ENCODE measurements around the gene MR1. TPM values are rescaled to one million over a fixed set of nuclear protein-coding genes. Genes with fewer than 3 reads are reported as not detected.
"Not testable (repeated sequence)": the region's sequence is repeated elsewhere in the genome, so short reads cannot be mapped to it uniquely, and the experiment has no call there.

The MR1 gene
- total RNA-seq, 2 experiments from 2014 or later: 37.4 to 38.7 TPM

- H3K36me3 Mint-ChIP-seq (ENCODE audit: low read depth): peaks cover 47% of the 10 kb centered on the region
- no peak overlapping the region for H3K4me3 Mint-ChIP-seq
- peaks cover 18% of the 10 kb centered on the region for H3K4me1 Mint-ChIP-seq
- ChIA-PET CTCF (no interaction called here), POLR2A (no interaction called here)
- no peak overlapping the region for H3K27ac Mint-ChIP-seq
- DNase-seq: no peak
- peaks cover 12% of the 10 kb centered on the region for H3K9me3 Mint-ChIP-seq
- H3K27me3 Mint-ChIP-seq: no peaks in the 10 kb centered on the region
These were observed 26.3 kb downstream of the MR1 start for GRCh38 chr1:181060066-181060465.

- H3K27me3 Mint-ChIP-seq, H3K27ac Mint-ChIP-seq, POLR2A ChIA-PET, DNase-seq, H3K4me3 Mint-ChIP-seq: not testable (repeated sequence)
- CTCF ChIA-PET: interaction anchor here (1.3 kb wide), 1 partner anchor 23 kb away, joined by 3 read pairs; no protein-coding TSS in a partner anchor
- Mint-ChIP-seq H3K9me3 (peaks cover 12% of the 10 kb centered on the region), H3K4me1 (peaks cover 18% of the 10 kb centered on the region), H3K36me3 (ENCODE audit: low read depth) (peaks cover 38% of the 10 kb centered on the region)
These were observed 27.2 kb downstream of the MR1 start for GRCh38 chr1:181060947-181061346.

- H3K27me3 Mint-ChIP-seq: no peaks in the 10 kb centered on the region
- peaks cover 18% of the 10 kb centered on the region for H3K4me1 Mint-ChIP-seq
- H3K4me3 Mint-ChIP-seq: no peak overlapping the region
- peak overlapping the region; percentile 89 for H3K27ac Mint-ChIP-seq
- no peak for DNase-seq
- CTCF ChIA-PET: interaction anchor here (0.5 to 1.3 kb wide), 3 partner anchors 17 to 1983 kb away, joined by 3 to 5 read pairs (median 3); no protein-coding TSS in a partner anchor
- peaks cover 12% of the 10 kb centered on the region for H3K9me3 Mint-ChIP-seq
- POLR2A ChIA-PET: no interaction called here
- H3K36me3 Mint-ChIP-seq (ENCODE audit: low read depth): peaks cover 37% of the 10 kb centered on the region
These were observed 27.7 kb downstream of the MR1 start for GRCh38 chr1:181061487-181061886.

- Mint-ChIP-seq H3K4me3 (peak overlapping the region; percentile 17), H3K27ac (peak overlapping the region; percentile 89), H3K36me3 (ENCODE audit: low read depth) (peaks cover 33% of the 10 kb centered on the region), H3K4me1 (peaks cover 18% of the 10 kb centered on the region), H3K9me3 (peaks cover 12% of the 10 kb centered on the region), H3K27me3 (no peaks in the 10 kb centered on the region)
- CTCF ChIA-PET: interaction anchor here (0.5 to 1.3 kb wide), 8 partner anchors 11 to 1983 kb away, joined by 3 to 5 read pairs (median 3); partner anchors contain the start of gene MR1
- DNase-seq: no peak
- POLR2A ChIA-PET: no interaction called here
These were observed 28.4 kb downstream of the MR1 start for GRCh38 chr1:181061891-181062835.

- Mint-ChIP-seq H3K4me3 (peak overlapping the region; percentile 17), H3K4me1 (peaks cover 18% of the 10 kb centered on the region), H3K36me3 (ENCODE audit: low read depth) (peaks cover 30% of the 10 kb centered on the region), H3K27me3 (no peaks in the 10 kb centered on the region), H3K9me3 (peaks cover 12% of the 10 kb centered on the region), H3K27ac (peak overlapping the region; percentile 89)
- ChIA-PET CTCF (interaction anchor here (0.6 to 1.2 kb wide), 7 partner anchors 10 to 854 kb away, joined by 3 to 5 read pairs (median 3); partner anchors contain the start of gene MR1), POLR2A (no interaction called here)
- peak; percentile 32 for DNase-seq
These were observed 29.1 kb downstream of the MR1 start for GRCh38 chr1:181062836-181063428.

GRCh38 chr1:181064011-181064623 lies 30.3 kb downstream of the MR1 start:
- ChIA-PET CTCF (interaction anchor here (0.6 to 1.0 kb wide), 3 partner anchors 11 to 517 kb away, joined by 3 to 4 read pairs (median 3); no protein-coding TSS in a partner anchor), POLR2A (no interaction called here)
- no peak overlapping the region for H3K4me3 Mint-ChIP-seq
- H3K36me3 Mint-ChIP-seq (ENCODE audit: low read depth): peaks cover 20% of the 10 kb centered on the region
- no peak for DNase-seq
- H3K27ac Mint-ChIP-seq: no peak overlapping the region
- peaks cover 18% of the 10 kb centered on the region for H3K4me1 Mint-ChIP-seq
- peaks cover 11% of the 10 kb centered on the region for H3K9me3 Mint-ChIP-seq
- H3K27me3 Mint-ChIP-seq: peaks cover 2% of the 10 kb centered on the region

GRCh38 chr1:181064702-181065101 lies 30.9 kb downstream of the MR1 start:
- POLR2A ChIA-PET: no interaction called here
- CTCF ChIA-PET: interaction anchor here (1.0 kb wide), 1 partner anchor 11 kb away, joined by 4 read pairs; no protein-coding TSS in a partner anchor
- no peak for DNase-seq
- Mint-ChIP-seq H3K9me3 (peaks cover 6% of the 10 kb centered on the region), H3K4me1 (peaks cover 18% of the 10 kb centered on the region), H3K27ac (no peak overlapping the region), H3K36me3 (ENCODE audit: low read depth) (peaks cover 15% of the 10 kb centered on the region), H3K4me3 (no peak overlapping the region), H3K27me3 (peaks cover 2% of the 10 kb centered on the region)

- Mint-ChIP-seq H3K36me3 (ENCODE audit: low read depth) (no peaks in the 10 kb centered on the region), H3K27ac (no peak overlapping the region), H3K4me3 (no peak overlapping the region), H3K4me1 (no peaks in the 10 kb centered on the region), H3K9me3 (peaks cover 3% of the 10 kb centered on the region), H3K27me3 (peaks cover 25% of the 10 kb centered on the region)
- ChIA-PET CTCF (interaction anchor here (1.0 kb wide), 1 partner anchor 11 kb away, joined by 4 read pairs; no protein-coding TSS in a partner anchor), POLR2A (no interaction called here)
- no peak for DNase-seq
These were observed 39.9 kb downstream of the MR1 start for GRCh38 chr1:181073638-181074037.

GRCh38 chr1:181075766-181076350 lies 42.1 kb downstream of the MR1 start:
- Mint-ChIP-seq H3K9me3 (no peaks in the 10 kb centered on the region), H3K27me3 (peaks cover 22% of the 10 kb centered on the region), H3K4me3 (no peak overlapping the region), H3K27ac (no peak overlapping the region), H3K4me1 (peaks cover 10% of the 10 kb centered on the region), H3K36me3 (ENCODE audit: low read depth) (no peaks in the 10 kb centered on the region)
- no peak for DNase-seq
- CTCF ChIA-PET: interaction anchor here (0.7 to 1.2 kb wide), 4 partner anchors 12 to 68 kb away, joined by 3 to 4 read pairs (median 3); no protein-coding TSS in a partner anchor
- POLR2A ChIA-PET: no interaction called here

GRCh38 chr1:181076852-181077251 lies 43.1 kb downstream of the MR1 start:
- DNase-seq: no peak
- Mint-ChIP-seq H3K4me3 (no peak overlapping the region), H3K27me3 (peaks cover 22% of the 10 kb centered on the region), H3K4me1 (peaks cover 14% of the 10 kb centered on the region), H3K27ac (no peak overlapping the region), H3K36me3 (ENCODE audit: low read depth) (no peaks in the 10 kb centered on the region), H3K9me3 (no peaks in the 10 kb centered on the region)
- ChIA-PET CTCF (interaction anchor here (1.0 to 1.4 kb wide), 2 partner anchors 10 to 67 kb away, joined by 3 read pairs; no protein-coding TSS in a partner anchor), POLR2A (no interaction called here)

- Mint-ChIP-seq H3K9me3 (no peaks in the 10 kb centered on the region), H3K4me3 (no peak overlapping the region), H3K27ac (no peak overlapping the region), H3K36me3 (ENCODE audit: low read depth) (no peaks in the 10 kb centered on the region), H3K4me1 (peaks cover 14% of the 10 kb centered on the region), H3K27me3 (peaks cover 22% of the 10 kb centered on the region)
- no peak for DNase-seq
- POLR2A ChIA-PET: no interaction called here
- CTCF ChIA-PET: interaction anchor here (1.4 to 2.8 kb wide), 2 partner anchors 9 to 13 kb away, joined by 3 to 7 read pairs; no protein-coding TSS in a partner anchor
These were observed 43.9 kb downstream of the MR1 start for GRCh38 chr1:181077576-181078242.

GRCh38 chr1:181079382-181079781 lies 45.6 kb downstream of the MR1 start:
- Mint-ChIP-seq H3K27ac (no peak overlapping the region), H3K27me3 (peaks cover 22% of the 10 kb centered on the region), H3K36me3 (ENCODE audit: low read depth) (no peaks in the 10 kb centered on the region), H3K4me3 (no peak overlapping the region), H3K9me3 (no peaks in the 10 kb centered on the region), H3K4me1 (peaks cover 20% of the 10 kb centered on the region)
- POLR2A ChIA-PET: interaction anchor here (0.6 kb wide), 1 partner anchor 41 kb away, joined by 8 read pairs; no protein-coding TSS in a partner anchor
- CTCF ChIA-PET: interaction anchor here (0.6 to 2.8 kb wide), 8 partner anchors 10 to 80 kb away, joined by 3 to 18 read pairs (median 3); no protein-coding TSS in a partner anchor
- no peak for DNase-seq

All from activated CD4-positive, alpha-beta T cell treated with anti-CD3 and anti-CD28 coated beads, Interleukin-2, amount 10 ng/mL, durations not matched to agents 7 days and 5 days (primary cell).